ENCODE results near the gene GRK5.

DNA sequence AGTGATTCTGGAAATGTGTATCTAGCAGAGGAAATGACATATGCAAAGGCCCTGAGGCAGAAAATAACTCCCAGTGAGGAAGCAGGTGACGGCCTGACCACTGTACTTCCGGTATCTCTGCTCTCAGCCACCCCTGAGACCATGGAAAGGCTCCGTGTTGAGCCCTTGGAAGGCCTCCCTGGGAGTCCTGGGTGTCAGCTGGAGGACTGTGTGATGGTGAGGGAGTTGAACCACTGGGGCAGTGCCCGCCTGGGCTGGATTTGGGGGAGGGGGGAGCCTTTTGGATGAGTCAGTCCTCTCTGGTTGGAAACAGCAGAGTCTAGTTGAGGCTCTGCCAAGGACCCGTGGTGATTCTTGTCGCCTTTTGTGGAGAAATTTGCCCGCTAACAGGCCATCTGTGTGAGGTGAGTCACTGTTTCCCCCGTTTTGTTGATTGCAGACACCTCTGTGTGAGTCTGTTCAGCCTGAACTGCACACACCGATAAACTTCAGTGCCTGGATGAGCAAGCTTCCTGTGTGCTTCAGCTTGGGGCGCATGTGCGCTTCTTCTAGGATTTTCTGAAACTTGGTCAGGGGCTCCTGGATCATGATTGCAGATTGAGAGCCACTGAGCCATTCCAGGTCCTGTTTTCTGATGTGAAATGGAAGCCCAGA lies 98.6 kb downstream of the GRK5 start:
- no peak for TF ChIP-seq POLR2A (IDR thresholded peaks at IDR 0.05; ENCODE audit: extremely low read depth, insufficient read length)
- TF ChIP-seq, protein P1, sequence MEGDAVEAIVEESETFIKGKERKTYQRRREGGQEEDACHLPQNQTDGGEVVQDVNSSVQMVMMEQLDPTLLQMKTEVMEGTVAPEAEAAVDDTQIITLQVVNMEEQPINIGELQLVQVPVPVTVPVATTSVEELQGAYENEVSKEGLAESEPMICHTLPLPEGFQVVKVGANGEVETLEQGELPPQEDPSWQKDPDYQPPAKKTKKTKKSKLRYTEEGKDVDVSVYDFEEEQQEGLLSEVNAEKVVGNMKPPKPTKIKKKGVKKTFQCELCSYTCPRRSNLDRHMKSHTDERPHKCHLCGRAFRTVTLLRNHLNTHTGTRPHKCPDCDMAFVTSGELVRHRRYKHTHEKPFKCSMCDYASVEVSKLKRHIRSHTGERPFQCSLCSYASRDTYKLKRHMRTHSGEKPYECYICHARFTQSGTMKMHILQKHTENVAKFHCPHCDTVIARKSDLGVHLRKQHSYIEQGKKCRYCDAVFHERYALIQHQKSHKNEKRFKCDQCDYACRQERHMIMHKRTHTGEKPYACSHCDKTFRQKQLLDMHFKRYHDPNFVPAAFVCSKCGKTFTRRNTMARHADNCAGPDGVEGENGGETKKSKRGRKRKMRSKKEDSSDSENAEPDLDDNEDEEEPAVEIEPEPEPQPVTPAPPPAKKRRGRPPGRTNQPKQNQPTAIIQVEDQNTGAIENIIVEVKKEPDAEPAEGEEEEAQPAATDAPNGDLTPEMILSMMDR (IDR thresholded peaks at IDR 0.05; ENCODE audit: low read depth, low read length) = no peak
- peak; percentile 94 for TF ChIP-seq MYC (IDR thresholded peaks at IDR 0.05; ENCODE audit: low read depth, low read length)
- TF ChIP-seq, protein P2, sequence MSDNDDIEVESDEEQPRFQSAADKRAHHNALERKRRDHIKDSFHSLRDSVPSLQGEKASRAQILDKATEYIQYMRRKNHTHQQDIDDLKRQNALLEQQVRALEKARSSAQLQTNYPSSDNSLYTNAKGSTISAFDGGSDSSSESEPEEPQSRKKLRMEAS (IDR thresholded peaks at IDR 0.05; ENCODE audit: low read depth, low read length) = peak; percentile 94
